GM21423 (cell line): ENCODE measurements around the gene COL1A2.

Source experiments
- ATAC-seq: cut with Tn5 transposase; IDR thresholded peaks from one replicate; pipeline ENCODE4 v1.9.1; 2021; ENCODE audit warnings: mild to moderate bottlenecking, moderate library complexity; ENCODE audit not compliant: unreplicated experiment

The COL1A2 gene

GRCh38 chr7:94476251-94476840 lies 81.7 kb downstream of the COL1A2 start:
- ATAC-seq = no peak

DNA sequence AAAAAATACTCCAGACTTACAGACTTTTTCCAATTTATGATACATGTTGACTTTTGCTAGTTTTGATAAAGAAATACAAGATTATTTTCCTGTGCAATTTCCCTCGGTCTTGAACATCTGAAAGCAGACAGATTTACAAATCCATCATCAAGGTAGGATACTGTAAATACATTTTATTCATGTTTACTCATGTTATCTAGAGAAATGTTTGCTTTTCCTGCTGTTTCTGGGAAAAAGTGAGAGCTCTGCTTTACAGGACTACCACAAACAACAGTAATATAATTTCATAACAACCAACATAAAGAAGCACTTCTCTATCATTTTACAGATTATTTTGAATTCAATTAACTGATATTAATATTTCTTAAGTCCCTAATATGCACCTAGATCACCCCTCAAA lies 83.2 kb downstream of the COL1A2 start:
- no peak for ATAC-seq

DNA sequence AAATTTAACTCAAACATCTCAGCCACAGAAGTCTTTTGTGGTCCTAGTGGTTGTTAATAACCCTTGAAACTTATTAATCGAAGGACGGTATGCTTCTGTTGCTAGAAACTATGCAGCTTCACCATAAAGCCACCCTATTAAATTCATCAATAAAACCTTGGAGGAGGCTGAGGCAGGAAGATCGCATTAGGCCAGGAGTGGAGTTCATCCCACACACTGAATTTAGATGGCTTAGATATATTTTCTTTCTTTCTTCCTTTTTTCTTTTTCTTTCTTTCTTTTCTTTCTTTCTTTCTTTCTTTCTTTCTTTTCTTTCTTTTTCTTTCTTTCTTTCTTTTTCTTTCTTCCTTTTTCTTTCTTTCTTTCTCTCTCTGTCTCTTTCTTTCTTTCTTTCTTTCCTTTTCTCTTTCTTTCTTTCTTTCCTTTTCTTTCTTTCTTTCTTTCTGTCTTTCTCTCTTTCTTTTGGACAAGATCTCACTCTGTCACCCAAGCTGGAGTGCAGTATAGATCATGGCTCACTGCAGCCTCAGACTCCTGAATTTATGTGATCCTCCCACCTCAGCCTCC lies 84.0 kb downstream of the COL1A2 start:
- ATAC-seq = no peak
